GM18517 (cell line): Measurements from ENCODE around the gene RNF175.

Experiments
- ATAC-seq: cut with Tn5 transposase; IDR thresholded peaks from one replicate; pipeline ENCODE4 v1.9.1; 2021; ENCODE audit warnings: mild to moderate bottlenecking, moderate library complexity; ENCODE audit not compliant: unreplicated experiment

Gene RNF175

DNA sequence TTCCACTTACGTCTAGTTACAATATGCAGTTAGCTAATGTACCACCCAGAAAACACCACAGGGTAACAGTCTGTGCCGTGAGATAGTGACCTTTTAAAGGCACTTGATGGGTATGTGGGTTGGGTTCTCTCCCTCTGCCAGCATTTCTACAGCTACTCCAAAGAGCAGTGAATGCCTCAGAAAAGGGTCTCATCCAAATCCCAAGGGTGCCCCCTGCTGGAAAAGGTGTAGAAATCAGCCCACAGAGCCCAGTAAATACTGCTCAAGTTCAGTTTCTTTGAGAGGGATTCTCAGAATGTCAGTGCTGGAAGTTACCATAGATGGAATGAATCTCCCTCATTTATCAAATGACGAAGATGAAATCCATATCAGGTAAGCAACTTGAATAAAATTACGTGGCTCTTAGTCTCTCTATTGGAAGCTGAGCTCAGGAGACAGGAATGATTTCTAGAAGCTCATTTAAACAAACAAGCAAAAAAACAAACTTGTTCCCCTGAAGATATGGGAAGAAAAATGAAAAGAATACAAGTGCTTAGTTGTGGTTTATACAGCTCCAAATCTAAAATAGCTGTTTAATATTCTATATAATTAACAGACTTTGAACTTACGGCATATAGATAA lies 9.5 kb downstream of the RNF175 start:
- peak; percentile 91 for ATAC-seq

DNA sequence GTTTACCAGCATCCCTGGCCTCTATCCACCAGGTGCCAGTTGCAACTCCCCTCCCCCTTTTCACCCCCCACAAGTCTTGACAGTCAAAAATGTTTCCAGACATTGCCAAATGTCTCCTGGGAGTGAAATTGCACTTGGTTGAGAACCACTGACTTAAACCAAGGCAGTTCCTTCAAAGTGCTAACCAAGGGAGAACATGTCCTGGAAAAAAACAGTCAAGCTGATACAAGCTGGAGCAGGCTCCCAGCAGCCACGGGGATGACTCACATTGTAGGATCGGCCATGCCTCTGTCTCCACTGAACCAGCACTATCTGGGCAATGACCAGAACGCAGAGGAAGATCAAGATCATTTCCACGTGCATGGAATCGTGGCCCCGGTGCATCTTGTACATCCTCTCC lies 11.4 kb downstream of the RNF175 start:
- no peak for ATAC-seq

DNA sequence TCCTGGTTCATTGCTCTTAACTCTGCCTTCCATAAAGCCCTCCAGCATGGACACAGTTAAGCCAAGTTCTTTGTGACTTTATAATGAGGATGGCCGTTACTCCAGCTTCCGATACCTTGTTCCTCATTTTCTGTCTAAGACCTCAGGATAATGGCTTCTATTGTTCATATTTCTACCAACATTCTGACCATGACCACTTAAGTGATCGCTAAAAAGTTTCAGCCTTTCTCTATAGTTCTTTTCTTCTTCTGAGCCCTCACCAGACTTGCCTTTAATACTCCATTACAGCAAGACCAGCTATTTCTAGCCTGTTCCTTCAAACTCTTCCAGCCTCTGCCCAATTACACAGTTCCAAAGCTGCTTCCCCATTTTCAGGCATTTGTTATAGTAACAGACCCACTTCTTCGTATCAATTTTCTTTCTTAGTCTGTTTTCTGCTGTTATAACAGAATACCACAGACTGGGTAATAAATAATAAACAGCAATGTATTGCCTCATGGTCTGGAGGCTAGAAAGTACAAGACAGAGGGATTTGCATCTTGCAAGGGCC lies 12.3 kb downstream of the RNF175 start:
- ATAC-seq: no peak

DNA sequence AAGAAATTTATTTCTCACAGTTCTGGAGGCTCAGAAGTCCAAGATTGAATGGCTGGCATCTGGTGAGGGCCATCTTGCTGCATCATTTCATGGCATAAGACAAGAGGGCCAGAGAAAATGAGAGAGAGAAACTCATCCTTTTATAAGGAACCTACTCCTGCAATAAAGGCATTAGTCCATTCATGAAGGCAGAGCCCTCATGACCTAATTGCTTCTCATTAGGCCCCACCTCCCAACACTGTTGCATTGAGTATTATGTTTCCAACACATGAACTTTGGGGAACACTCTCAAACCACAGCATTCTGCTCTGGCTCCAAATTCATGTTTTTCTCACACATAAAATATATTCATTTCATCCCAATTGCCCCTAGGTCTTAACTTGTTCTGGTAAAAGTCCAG lies 14.2 kb downstream of the RNF175 start:
- ATAC-seq: no peak

- ATAC-seq: no peak
Observed at GRCh38 chr4:153741541-153741940, 18.3 kb downstream of the RNF175 start.

GRCh38 chr4:153735906-153736461 lies 23.8 kb downstream of the RNF175 start:
- ATAC-seq: no peak

DNA sequence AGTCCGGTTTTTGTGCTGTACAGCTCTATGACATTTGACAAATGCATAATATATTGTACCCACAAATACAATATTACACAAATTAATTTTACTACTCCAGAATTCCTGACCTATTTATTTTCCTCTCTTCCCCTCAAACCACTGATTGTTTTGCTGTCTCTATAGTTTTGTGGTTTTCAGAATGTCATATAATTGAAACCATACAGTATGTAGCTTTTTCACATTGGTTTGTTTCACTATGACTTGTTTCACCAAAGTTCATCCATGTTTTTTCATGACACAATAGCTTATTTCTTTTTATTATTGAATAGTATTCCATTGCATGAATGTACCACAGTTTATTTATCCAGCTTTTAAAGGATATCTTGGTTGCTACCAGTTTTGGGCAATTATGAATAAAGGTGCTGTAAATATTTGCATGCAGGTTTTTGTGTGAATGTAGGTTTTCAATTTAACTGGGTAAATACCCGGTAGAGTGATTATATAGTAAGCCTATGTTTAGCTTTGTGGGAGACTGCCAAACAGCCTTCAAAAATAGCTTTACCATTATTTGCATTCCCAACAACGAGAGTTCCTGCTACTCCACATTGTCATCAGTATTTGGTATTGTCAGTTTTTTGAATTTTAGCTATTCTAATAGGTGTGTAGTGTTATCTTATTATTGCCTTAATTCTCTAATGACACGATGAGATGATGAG lies 25.9 kb downstream of the RNF175 start:
- ATAC-seq: peak; percentile 72

DNA sequence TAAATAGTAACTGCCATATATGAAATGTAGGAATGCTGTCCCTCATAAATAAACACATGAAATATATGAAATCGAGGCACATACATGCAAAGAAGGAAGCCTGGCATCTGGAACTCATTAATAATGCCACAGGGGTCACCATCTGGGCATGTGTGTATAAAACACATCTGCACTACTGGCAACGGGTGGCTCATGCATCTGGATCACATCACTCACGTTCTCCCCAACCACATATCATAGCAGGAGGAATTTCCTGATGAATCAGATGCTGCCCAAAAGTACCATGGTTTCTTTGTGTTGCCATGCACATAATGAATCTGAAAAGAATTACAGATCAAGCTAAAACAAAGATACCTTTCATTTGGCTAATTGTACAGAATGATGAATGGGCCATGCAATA lies 28.6 kb downstream of the RNF175 start:
- no peak for ATAC-seq

DNA sequence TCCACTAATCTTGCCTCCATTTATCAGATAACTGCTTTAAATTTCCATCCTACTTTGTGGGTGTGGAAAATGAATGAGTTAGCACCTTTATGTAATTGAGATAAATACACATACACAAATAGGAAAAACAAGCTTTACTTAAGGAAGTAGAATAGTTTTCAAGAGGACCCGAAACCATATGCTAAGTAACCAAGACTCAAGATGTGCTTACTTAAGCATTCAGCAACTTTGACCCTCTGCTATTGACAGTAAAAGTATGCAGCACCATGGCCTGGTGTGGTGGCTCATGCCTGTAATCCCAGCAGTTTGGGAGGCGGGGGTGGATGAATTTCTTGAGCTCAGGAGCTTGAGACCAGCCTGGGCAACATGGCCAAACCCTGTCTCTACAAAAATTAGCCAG lies 29.9 kb downstream of the RNF175 start:
- ATAC-seq: no peak

DNA sequence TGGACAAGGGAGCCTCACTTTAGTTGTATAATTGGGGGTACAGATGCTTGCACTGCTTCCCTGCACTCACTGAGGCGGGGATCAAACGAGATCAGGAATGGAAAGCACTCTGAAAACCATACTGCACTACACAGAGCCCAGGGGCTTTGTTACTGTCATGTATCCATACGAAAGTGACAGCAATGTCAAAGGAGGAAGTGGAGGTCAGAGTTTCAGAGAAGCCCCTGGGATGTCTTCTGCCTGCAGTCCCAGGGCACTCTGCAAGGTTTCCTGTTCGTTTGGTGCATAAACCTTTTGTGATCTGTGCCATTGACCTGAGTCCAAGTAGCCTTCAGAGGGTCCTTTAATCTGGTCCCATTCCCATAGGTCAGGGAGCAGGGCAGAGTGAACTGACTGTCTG lies 31.2 kb downstream of the RNF175 start:
- ATAC-seq: peak; percentile 51

DNA sequence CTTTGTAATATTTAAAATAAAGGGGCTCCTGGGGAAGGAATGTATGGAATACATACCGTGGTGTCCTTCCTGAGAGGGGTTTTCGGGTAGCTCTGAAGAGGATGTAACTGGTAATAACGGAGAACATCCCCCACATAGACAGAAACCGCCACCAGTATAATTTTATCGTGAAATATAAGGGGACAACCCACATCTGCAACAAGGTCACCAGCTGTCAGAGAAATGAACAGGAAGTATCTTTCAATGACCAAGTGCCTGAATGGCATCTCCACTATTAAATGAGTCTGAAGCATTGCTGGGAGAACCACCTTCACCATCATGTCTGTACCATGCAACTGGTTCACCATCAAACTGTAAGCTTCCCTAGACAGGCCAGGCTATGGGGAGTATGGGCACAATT lies 31.7 kb downstream of the RNF175 start:
- no peak for ATAC-seq

DNA sequence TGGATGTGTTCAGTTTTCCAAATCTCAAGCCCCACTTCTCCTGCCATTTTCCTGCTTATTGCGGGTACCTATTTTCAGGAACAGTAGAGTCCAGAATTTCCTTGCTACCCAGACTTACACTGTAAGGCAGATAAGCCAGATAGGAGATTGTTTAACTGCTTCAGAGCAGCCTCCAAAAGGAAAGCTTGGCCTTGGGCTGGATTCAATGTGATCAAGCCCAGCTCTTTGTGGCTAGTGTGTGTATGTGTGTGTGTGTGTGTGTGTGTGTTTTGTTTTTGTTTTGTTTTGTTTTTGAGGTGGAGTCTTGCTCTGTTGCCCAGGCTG lies 34.0 kb downstream of the RNF175 start:
- ATAC-seq: no peak

DNA sequence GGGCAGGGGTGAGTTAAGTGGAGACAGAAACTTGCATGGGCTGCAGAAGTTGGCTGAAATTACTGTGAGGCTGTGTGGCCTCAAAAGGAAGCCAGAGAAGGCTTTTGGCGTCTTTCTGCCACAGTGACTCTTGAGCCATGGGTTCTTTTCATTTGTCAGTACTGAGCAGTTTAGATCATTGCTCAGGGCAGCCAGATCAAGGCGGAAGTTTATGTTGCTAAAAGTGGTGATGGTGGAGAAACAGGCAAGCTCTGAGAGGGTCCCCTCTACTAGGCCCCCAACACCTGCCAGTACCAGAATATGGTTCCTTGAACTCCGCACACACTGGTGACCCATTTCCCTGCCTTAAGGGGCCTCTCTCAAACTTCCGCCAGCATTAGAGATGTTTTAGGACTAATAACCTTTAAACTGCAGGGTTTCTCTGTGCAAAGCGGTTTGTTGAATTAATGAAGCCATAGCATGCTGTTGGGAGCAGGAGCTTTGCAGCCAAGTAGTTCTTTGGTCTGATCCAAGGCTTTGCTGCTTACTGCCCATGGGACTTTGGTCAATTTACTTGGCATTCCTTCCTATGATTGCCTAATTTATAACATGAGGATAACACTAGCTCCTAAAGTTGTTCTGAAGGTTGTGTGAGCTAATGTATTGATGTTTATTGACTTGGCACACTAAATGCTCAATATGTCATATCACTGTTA lies 34.5 kb downstream of the RNF175 start:
- ATAC-seq: no peak

GRCh38 chr4:153724606-153725005 lies 35.2 kb downstream of the RNF175 start:
- ATAC-seq: peak; percentile 50

DNA sequence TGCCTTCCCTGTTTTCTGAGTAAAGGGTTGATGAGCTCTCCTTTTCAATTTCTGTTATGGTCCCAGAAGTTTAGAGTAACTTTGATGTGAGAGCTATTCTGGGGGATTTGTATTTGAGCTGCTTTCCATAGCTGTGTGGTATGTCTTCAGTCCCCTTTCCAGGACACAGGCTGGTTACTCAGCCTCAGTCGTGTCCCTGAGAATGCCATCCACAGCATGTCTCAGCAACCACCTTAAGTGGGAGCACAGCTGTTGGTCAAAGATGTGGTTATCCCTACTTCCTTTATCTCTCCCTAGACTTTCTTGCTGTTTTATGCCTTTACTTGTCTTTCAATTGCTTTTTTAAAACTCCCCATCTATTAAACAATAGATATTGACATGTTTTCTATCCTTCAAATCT lies 37.8 kb downstream of the RNF175 start:
- ATAC-seq: no peak

GRCh38 chr4:153713866-153714646 lies 45.8 kb downstream of the RNF175 start:
- ATAC-seq: no peak

GRCh38 chr4:153710681-153711080 lies 49.1 kb downstream of the RNF175 start:
- no peak for ATAC-seq

- ATAC-seq: peak; percentile 39
Observed at GRCh38 chr4:153706519-153706918, 53.3 kb downstream of the RNF175 start.

- ATAC-seq: peak; percentile 77
Observed at GRCh38 chr4:153705743-153706468, 53.9 kb downstream of the RNF175 start.

DNA sequence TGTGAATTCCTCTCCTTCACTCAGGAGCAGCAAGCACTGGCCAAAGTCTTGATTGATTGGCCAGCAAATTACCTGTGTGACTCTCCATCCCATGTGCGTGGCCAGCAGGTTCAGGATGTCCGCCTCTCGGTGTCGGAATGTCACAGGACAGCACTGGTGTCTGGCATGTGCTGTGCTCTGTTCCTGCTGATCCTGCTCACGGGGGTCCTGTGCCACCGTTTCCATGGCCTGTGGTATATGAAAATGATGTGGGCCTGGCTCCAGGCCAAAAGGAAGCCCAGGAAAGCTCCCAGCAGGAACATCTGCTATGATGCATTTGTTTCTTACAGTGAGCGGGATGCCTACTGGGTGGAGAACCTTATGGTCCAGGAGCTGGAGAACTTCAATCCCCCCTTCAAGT lies 55.3 kb downstream of the RNF175 start:
- no peak for ATAC-seq
